Liver (tissue), 3 donors: ENCODE data around the gene THUMPD2.

Experiments
- FOXA1 ChIP-seq: IDR thresholded peaks from 2 replicates; pipeline ENCODE4 v1.6.1; 2016; ENCODE audit warnings: antibody characterized with exemption
- JUND ChIP-seq, 2 donors: IDR thresholded peaks; 2 replicates each; pipeline ENCODE4 v1.6.1; 2016; ENCODE audit warnings: antibody characterized with exemption in 2 of 2
- RAD21 ChIP-seq, 2 donors: IDR thresholded peaks; 2 replicates each; pipeline ENCODE4 v1.6.1; 2016; ENCODE audit warnings: antibody characterized with exemption in 2 of 2, mild to moderate bottlenecking in 2 of 2
- SP1 ChIP-seq: IDR thresholded peaks from 2 replicates; pipeline ENCODE4 v1.6.1; 2018; ENCODE audit warnings: antibody characterized with exemption, mild to moderate bottlenecking
- TAF1 ChIP-seq: conservative IDR thresholded peaks from 2 replicates; pipeline ENCODE4 v1.6.1; 2016; ENCODE audit warnings: antibody characterized with exemption, mild to moderate bottlenecking
- ZBTB33 ChIP-seq: IDR thresholded peaks from 2 replicates; pipeline ENCODE4 v1.6.1; 2016; ENCODE audit warnings: antibody characterized with exemption
- TF ChIP-seq, protein P1 (sequence below): fragments of 150-350 bp; IDR thresholded peaks from 2 replicates; pipeline ENCODE4 v1.5.1; 2017; ENCODE audit warnings: improper control_type of control experiment, low read depth, low read length; ENCODE audit not compliant: missing input control
- TF ChIP-seq, protein P2 (sequence below): IDR thresholded peaks from 2 replicates; pipeline ENCODE4 v1.6.1; 2016; ENCODE audit warnings: antibody characterized with exemption, mild to moderate bottlenecking
- donor health status: healthy.
- donor health status: healthy.

GRCh38 chr2:39717067-39717466 lies 62.0 kb downstream of the THUMPD2 start:
- TF ChIP-seq ZBTB33: no peak
- TF ChIP-seq, protein P1, sequence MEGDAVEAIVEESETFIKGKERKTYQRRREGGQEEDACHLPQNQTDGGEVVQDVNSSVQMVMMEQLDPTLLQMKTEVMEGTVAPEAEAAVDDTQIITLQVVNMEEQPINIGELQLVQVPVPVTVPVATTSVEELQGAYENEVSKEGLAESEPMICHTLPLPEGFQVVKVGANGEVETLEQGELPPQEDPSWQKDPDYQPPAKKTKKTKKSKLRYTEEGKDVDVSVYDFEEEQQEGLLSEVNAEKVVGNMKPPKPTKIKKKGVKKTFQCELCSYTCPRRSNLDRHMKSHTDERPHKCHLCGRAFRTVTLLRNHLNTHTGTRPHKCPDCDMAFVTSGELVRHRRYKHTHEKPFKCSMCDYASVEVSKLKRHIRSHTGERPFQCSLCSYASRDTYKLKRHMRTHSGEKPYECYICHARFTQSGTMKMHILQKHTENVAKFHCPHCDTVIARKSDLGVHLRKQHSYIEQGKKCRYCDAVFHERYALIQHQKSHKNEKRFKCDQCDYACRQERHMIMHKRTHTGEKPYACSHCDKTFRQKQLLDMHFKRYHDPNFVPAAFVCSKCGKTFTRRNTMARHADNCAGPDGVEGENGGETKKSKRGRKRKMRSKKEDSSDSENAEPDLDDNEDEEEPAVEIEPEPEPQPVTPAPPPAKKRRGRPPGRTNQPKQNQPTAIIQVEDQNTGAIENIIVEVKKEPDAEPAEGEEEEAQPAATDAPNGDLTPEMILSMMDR: no peak
- no peak for TF ChIP-seq JUND (IDR thresholded peaks at IDR 0.05)
- TF ChIP-seq, protein P2, sequence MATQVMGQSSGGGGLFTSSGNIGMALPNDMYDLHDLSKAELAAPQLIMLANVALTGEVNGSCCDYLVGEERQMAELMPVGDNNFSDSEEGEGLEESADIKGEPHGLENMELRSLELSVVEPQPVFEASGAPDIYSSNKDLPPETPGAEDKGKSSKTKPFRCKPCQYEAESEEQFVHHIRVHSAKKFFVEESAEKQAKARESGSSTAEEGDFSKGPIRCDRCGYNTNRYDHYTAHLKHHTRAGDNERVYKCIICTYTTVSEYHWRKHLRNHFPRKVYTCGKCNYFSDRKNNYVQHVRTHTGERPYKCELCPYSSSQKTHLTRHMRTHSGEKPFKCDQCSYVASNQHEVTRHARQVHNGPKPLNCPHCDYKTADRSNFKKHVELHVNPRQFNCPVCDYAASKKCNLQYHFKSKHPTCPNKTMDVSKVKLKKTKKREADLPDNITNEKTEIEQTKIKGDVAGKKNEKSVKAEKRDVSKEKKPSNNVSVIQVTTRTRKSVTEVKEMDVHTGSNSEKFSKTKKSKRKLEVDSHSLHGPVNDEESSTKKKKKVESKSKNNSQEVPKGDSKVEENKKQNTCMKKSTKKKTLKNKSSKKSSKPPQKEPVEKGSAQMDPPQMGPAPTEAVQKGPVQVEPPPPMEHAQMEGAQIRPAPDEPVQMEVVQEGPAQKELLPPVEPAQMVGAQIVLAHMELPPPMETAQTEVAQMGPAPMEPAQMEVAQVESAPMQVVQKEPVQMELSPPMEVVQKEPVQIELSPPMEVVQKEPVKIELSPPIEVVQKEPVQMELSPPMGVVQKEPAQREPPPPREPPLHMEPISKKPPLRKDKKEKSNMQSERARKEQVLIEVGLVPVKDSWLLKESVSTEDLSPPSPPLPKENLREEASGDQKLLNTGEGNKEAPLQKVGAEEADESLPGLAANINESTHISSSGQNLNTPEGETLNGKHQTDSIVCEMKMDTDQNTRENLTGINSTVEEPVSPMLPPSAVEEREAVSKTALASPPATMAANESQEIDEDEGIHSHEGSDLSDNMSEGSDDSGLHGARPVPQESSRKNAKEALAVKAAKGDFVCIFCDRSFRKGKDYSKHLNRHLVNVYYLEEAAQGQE: no peak
- no peak for TF ChIP-seq FOXA1
- no peak for TF ChIP-seq SP1
- TF ChIP-seq TAF1: no peak
- no peak for TF ChIP-seq RAD21 (IDR thresholded peaks at IDR 0.05)
